ENCODE measurements around the gene TANC1.

DNA sequence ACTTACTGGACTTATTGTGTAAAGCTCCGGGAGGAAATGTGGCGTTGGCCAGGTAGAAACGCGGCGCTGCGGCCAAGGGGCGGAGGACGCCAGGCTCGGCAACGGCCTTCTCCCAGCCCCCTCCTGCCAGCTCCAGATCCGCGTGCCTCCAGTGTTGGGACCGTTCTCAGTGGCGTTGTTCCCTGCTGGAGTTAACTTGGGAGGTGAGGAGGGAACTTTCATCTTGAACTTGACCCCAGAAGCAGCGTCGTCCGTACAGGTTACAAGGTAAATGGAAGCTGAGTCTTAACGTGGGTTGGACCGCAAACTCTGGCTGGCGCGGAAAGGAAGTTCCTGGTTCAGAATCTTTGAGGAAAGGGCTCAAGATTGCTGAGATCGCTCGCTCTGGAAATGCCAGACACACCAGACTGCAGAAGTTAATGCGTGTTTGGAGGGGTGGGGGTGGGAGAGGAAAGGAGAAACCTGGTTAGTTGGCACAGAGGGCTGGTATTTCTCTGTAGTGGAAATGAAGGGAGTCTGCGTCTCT is 1.3 kb downstream of the TANC1 start:
- TF ChIP-seq EZH2 (IDR thresholded peaks at IDR 0.05; ENCODE audit: borderline replicate concordance, insufficient read depth, low read length, poor library complexity, severe bottlenecking), result no peak
- TF ChIP-seq CTCF (IDR thresholded peaks at IDR 0.05; ENCODE audit: poor library complexity, severe bottlenecking), result no peak
- no peak for TF ChIP-seq EP300 (conservative IDR thresholded peaks at IDR 0.05; ENCODE audit: poor library complexity, severe bottlenecking)
- TF ChIP-seq POLR2AphosphoS5 (IDR thresholded peaks at IDR 0.05), result no peak
- no peak for TF ChIP-seq SMC3 (conservative IDR thresholded peaks at IDR 0.05; ENCODE audit: poor library complexity)
- TF ChIP-seq, protein P1, sequence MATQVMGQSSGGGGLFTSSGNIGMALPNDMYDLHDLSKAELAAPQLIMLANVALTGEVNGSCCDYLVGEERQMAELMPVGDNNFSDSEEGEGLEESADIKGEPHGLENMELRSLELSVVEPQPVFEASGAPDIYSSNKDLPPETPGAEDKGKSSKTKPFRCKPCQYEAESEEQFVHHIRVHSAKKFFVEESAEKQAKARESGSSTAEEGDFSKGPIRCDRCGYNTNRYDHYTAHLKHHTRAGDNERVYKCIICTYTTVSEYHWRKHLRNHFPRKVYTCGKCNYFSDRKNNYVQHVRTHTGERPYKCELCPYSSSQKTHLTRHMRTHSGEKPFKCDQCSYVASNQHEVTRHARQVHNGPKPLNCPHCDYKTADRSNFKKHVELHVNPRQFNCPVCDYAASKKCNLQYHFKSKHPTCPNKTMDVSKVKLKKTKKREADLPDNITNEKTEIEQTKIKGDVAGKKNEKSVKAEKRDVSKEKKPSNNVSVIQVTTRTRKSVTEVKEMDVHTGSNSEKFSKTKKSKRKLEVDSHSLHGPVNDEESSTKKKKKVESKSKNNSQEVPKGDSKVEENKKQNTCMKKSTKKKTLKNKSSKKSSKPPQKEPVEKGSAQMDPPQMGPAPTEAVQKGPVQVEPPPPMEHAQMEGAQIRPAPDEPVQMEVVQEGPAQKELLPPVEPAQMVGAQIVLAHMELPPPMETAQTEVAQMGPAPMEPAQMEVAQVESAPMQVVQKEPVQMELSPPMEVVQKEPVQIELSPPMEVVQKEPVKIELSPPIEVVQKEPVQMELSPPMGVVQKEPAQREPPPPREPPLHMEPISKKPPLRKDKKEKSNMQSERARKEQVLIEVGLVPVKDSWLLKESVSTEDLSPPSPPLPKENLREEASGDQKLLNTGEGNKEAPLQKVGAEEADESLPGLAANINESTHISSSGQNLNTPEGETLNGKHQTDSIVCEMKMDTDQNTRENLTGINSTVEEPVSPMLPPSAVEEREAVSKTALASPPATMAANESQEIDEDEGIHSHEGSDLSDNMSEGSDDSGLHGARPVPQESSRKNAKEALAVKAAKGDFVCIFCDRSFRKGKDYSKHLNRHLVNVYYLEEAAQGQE (IDR thresholded peaks at IDR 0.05; ENCODE audit: borderline replicate concordance), result no peak

Data from neural cell (in vitro differentiated cells).